SU-DHL-6 (cell line): ENCODE data around the gene EIF3M.

Source experiments
- EZH2phosphoT487 ChIP-seq: fragments of 200-600 bp; sonication (generic), shearing (Covaris generic); conservative IDR thresholded peaks from 2 replicates; pipeline ENCODE4 v1.6.1; 2018; ENCODE audit warnings: mild to moderate bottlenecking, antibody characterized with exemption, low read length, moderate library complexity, mixed read lengths
- TF ChIP-seq, protein P1 (sequence below): fragments of 200-600 bp; sonication (generic); IDR thresholded peaks from one replicate; pipeline ENCODE4 v1.5.1; 2017; ENCODE audit warnings: antibody characterized with exemption, mild to moderate bottlenecking, low read length, moderate library complexity; ENCODE audit not compliant: insufficient read depth, poor library complexity, severe bottlenecking

- TF ChIP-seq, protein P1, sequence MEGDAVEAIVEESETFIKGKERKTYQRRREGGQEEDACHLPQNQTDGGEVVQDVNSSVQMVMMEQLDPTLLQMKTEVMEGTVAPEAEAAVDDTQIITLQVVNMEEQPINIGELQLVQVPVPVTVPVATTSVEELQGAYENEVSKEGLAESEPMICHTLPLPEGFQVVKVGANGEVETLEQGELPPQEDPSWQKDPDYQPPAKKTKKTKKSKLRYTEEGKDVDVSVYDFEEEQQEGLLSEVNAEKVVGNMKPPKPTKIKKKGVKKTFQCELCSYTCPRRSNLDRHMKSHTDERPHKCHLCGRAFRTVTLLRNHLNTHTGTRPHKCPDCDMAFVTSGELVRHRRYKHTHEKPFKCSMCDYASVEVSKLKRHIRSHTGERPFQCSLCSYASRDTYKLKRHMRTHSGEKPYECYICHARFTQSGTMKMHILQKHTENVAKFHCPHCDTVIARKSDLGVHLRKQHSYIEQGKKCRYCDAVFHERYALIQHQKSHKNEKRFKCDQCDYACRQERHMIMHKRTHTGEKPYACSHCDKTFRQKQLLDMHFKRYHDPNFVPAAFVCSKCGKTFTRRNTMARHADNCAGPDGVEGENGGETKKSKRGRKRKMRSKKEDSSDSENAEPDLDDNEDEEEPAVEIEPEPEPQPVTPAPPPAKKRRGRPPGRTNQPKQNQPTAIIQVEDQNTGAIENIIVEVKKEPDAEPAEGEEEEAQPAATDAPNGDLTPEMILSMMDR, result no peak
- no peak for TF ChIP-seq EZH2phosphoT487
Observed at GRCh38 chr11:32575070-32575469, 8.6 kb upstream of the EIF3M start.
